ENCODE results near the gene AHRR. TPM values are rescaled to one million over a fixed set of nuclear protein-coding genes. Genes with fewer than 3 reads are reported as not detected.
"Not testable (repeated sequence)": the region's sequence is repeated elsewhere in the genome, so short reads cannot be mapped to it uniquely, and the experiment has no call there.

AHRR gene
- total RNA-seq, 1 donor from 2014 or later = 10.5 TPM

DNA sequence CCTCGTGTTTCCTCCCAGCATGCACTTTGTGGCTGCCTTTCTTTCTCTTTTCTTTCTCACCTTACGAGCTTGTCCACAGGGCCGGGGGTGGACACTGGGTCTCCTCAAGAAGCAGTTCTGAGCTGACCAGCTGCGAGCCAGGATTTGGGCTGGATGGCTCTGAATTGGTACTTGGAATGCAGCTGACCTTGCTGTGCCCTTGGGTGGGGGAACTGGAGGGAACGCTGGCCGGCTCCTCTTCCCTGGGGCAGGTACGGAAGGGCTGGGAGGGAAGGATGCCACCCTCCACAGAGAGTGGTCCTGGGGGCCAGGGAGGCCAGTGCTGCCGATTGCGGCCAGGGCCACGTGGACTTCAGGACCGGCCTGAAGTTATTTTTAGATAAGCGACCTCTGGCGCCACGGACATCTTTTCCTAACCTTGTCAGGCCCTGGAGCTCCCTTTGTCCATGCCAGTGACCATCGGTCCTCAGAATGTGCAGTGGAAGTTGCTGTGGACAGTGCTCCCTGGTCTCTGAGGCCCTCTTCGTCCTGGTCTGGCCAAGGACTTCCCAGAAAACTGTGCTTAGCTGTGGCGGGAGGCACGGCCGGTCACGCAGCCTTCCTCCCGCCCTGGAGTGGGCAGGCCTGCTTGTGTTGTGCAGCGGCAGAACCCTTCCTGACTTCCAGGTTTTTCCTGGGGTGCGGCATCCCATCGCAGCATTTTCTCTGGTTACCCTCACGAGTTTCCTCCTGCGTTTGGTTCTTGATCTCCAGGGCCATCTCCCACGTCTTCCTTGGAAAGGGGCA is 13.5 kb upstream of the AHRR start:
- Mint-ChIP-seq H3K9me3 (ENCODE audit: unreplicated experiment) (no peaks in the 10 kb centered on the region), H3K36me3 (ENCODE audit: low read depth, unreplicated experiment) (peaks cover 24% of the 10 kb centered on the region), H3K4me3 (ENCODE audit: unreplicated experiment) (no peak overlapping the region), H3K4me1 (ENCODE audit: low read depth, unreplicated experiment) (peaks cover 9% of the 10 kb centered on the region), H3K27ac (ENCODE audit: unreplicated experiment) (no peak overlapping the region), H3K27me3 (ENCODE audit: low read depth, unreplicated experiment) (no peaks in the 10 kb centered on the region)
- TF ChIP-seq EZH2 (IDR thresholded peaks at IDR 0.05; ENCODE audit: insufficient read depth, low read length) = no peak
- TF ChIP-seq, protein P1, sequence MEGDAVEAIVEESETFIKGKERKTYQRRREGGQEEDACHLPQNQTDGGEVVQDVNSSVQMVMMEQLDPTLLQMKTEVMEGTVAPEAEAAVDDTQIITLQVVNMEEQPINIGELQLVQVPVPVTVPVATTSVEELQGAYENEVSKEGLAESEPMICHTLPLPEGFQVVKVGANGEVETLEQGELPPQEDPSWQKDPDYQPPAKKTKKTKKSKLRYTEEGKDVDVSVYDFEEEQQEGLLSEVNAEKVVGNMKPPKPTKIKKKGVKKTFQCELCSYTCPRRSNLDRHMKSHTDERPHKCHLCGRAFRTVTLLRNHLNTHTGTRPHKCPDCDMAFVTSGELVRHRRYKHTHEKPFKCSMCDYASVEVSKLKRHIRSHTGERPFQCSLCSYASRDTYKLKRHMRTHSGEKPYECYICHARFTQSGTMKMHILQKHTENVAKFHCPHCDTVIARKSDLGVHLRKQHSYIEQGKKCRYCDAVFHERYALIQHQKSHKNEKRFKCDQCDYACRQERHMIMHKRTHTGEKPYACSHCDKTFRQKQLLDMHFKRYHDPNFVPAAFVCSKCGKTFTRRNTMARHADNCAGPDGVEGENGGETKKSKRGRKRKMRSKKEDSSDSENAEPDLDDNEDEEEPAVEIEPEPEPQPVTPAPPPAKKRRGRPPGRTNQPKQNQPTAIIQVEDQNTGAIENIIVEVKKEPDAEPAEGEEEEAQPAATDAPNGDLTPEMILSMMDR (IDR thresholded peaks at IDR 0.05; ENCODE audit: insufficient read depth, low read depth, low read length) = no peak
- peaks cover 85% of the 10 kb centered on the region for H4K20me1 ChIP-seq (ENCODE audit: insufficient read depth, low read length)
- H3K4me2 ChIP-seq (ENCODE audit: low read length) = no peak overlapping the region
- no peak overlapping the region for H3K27ac ChIP-seq (ENCODE audit: low read depth, low read length)
- H3K27me3 ChIP-seq (ENCODE audit: insufficient read depth, low read length) = no peaks in the 10 kb centered on the region
- H3K9me3 ChIP-seq (ENCODE audit: insufficient read depth, low read depth, low read length) = no peaks in the 10 kb centered on the region
- H3K9ac ChIP-seq (ENCODE audit: low read length) = no peak overlapping the region
- H3K4me3 ChIP-seq (ENCODE audit: insufficient read depth, low read depth, low read length) = no peak overlapping the region
- no peak overlapping the region for H2AFZ ChIP-seq (ENCODE audit: low read depth, low read length)
- H3K79me2 ChIP-seq (ENCODE audit: insufficient read depth, low read length) = peaks cover 23% of the 10 kb centered on the region
- H3K36me3 ChIP-seq (ENCODE audit: insufficient read depth, low read length) = peaks cover 6% of the 10 kb centered on the region
- DNase-seq (ENCODE audit: low read depth) (no peak), FAIRE-seq (no peak)
- H3K4me1 ChIP-seq (ENCODE audit: insufficient read depth, low read length) = peaks cover 25% of the 10 kb centered on the region

DNA sequence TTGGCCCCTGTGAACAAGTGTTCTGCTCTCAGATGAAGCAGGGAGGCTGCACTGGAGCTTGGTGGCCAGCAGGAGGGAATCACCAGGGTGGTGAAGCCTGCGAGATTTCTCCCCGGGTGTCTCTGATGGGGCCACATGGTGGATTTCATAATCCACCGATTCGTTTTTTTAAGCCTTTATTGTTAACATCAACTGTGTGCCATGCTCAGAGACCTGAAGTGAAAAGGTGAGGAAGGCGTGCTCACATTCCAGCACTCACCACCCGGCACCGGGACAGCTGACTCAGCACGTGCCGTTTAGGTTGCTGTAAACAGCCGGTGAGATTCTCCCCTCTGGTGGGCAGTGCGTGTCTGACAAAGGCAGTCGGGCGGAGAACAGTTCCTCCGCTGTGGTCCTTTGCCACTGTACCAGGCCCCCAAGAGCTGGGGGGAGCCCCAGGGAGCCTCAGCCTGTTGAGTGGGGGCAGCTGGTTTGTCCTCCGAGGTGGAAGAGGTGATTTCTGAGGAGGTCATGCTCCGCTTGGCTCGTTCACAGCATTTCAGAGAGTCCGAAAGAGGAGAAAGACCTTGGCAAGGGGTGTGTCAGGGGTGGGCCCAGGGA is 12.7 kb upstream of the AHRR start:
- no peaks in the 10 kb centered on the region for H3K27me3 ChIP-seq (ENCODE audit: insufficient read depth, low read length)
- H3K4me2 ChIP-seq (ENCODE audit: low read length) = peak overlapping the region; percentile 45
- FAIRE-seq (no peak), DNase-seq (ENCODE audit: low read depth) (peak; percentile 47)
- Mint-ChIP-seq H3K27ac (ENCODE audit: unreplicated experiment) (peak overlapping the region; percentile 7), H3K36me3 (ENCODE audit: low read depth, unreplicated experiment) (peaks cover 27% of the 10 kb centered on the region), H3K4me1 (ENCODE audit: low read depth, unreplicated experiment) (peaks cover 6% of the 10 kb centered on the region), H3K4me3 (ENCODE audit: unreplicated experiment) (no peak overlapping the region), H3K9me3 (ENCODE audit: unreplicated experiment) (no peaks in the 10 kb centered on the region), H3K27me3 (ENCODE audit: low read depth, unreplicated experiment) (no peaks in the 10 kb centered on the region)
- peaks cover 23% of the 10 kb centered on the region for H3K79me2 ChIP-seq (ENCODE audit: insufficient read depth, low read length)
- no peak overlapping the region for H2AFZ ChIP-seq (ENCODE audit: low read depth, low read length)
- no peak for TF ChIP-seq EZH2 (IDR thresholded peaks at IDR 0.05; ENCODE audit: insufficient read depth, low read length)
- TF ChIP-seq, protein P1 (IDR thresholded peaks at IDR 0.05; ENCODE audit: insufficient read depth, low read depth, low read length) = peak; percentile 38
- peaks cover 84% of the 10 kb centered on the region for H4K20me1 ChIP-seq (ENCODE audit: insufficient read depth, low read length)
- peaks cover 25% of the 10 kb centered on the region for H3K4me1 ChIP-seq (ENCODE audit: insufficient read depth, low read length)
- H3K9me3 ChIP-seq (ENCODE audit: insufficient read depth, low read depth, low read length) = no peaks in the 10 kb centered on the region
- peaks cover 6% of the 10 kb centered on the region for H3K36me3 ChIP-seq (ENCODE audit: insufficient read depth, low read length)
- no peak overlapping the region for H3K9ac ChIP-seq (ENCODE audit: low read length)
- H3K27ac ChIP-seq (ENCODE audit: low read depth, low read length) = no peak overlapping the region
- no peak overlapping the region for H3K4me3 ChIP-seq (ENCODE audit: insufficient read depth, low read depth, low read length)

DNA sequence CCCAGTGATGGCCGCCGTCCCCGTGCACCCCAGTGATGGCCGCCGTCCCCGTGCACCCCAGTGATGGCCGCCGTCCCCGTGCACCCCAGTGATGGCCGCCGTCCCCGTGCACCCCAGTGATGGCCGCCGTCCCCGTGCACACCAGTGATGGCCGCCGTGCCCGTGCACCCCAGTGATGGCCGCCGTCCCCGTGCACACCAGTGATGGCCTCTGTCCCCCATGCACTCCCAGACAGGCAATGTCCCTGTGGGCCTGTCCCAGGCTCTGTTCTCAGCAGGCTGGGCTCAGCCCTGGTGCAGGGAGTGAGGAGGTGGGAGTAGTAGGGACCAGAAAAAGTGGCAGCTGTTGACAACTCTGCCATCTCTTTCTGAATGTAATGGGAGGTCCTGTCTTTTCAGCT is 11.7 kb upstream of the AHRR start:
- H3K36me3 ChIP-seq (ENCODE audit: insufficient read depth, low read length); DNase-seq (ENCODE audit: low read depth); H3K9ac ChIP-seq (ENCODE audit: low read length); H3K4me2 ChIP-seq (ENCODE audit: low read length); H3K9me3 Mint-ChIP-seq (ENCODE audit: unreplicated experiment); H3K27ac ChIP-seq (ENCODE audit: low read depth, low read length); H3K27me3 ChIP-seq (ENCODE audit: insufficient read depth, low read length); H3K4me3 Mint-ChIP-seq (ENCODE audit: unreplicated experiment); H2AFZ ChIP-seq (ENCODE audit: low read depth, low read length); H3K27me3 Mint-ChIP-seq (ENCODE audit: low read depth, unreplicated experiment); H3K9me3 ChIP-seq (ENCODE audit: insufficient read depth, low read depth, low read length); H3K4me3 ChIP-seq (ENCODE audit: insufficient read depth, low read depth, low read length); FAIRE-seq; H3K27ac Mint-ChIP-seq (ENCODE audit: unreplicated experiment); H3K4me1 Mint-ChIP-seq (ENCODE audit: low read depth, unreplicated experiment): not testable (repeated sequence)
- Histone ChIP-seq H4K20me1 (ENCODE audit: insufficient read depth, low read length) (peaks cover 92% of the 10 kb centered on the region), H3K4me1 (ENCODE audit: insufficient read depth, low read length) (peaks cover 25% of the 10 kb centered on the region), H3K79me2 (ENCODE audit: insufficient read depth, low read length) (peaks cover 23% of the 10 kb centered on the region)
- peaks cover 28% of the 10 kb centered on the region for H3K36me3 Mint-ChIP-seq (ENCODE audit: low read depth, unreplicated experiment)
